Measurements from ENCODE around the gene PIAS2. TPM values are rescaled to one million over a fixed set of nuclear protein-coding genes. Genes with fewer than 3 reads are reported as not detected.
A peak's percentile ranks its signal among the peaks of the same experiment; 100 is the strongest.
"Not testable (repeated sequence)": the region's sequence is repeated elsewhere in the genome, so short reads cannot be mapped to it uniquely, and the experiment has no call there.

PIAS2 gene, protein sequence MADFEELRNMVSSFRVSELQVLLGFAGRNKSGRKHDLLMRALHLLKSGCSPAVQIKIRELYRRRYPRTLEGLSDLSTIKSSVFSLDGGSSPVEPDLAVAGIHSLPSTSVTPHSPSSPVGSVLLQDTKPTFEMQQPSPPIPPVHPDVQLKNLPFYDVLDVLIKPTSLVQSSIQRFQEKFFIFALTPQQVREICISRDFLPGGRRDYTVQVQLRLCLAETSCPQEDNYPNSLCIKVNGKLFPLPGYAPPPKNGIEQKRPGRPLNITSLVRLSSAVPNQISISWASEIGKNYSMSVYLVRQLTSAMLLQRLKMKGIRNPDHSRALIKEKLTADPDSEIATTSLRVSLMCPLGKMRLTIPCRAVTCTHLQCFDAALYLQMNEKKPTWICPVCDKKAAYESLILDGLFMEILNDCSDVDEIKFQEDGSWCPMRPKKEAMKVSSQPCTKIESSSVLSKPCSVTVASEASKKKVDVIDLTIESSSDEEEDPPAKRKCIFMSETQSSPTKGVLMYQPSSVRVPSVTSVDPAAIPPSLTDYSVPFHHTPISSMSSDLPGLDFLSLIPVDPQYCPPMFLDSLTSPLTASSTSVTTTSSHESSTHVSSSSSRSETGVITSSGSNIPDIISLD
- 14.1 TPM for polyA plus RNA-seq (2013, experiment 1 of 2; ENCODE audit: insufficient read length)
- 15.5 TPM for polyA plus RNA-seq (2013, experiment 2 of 2; ENCODE audit: insufficient read length)

DNA sequence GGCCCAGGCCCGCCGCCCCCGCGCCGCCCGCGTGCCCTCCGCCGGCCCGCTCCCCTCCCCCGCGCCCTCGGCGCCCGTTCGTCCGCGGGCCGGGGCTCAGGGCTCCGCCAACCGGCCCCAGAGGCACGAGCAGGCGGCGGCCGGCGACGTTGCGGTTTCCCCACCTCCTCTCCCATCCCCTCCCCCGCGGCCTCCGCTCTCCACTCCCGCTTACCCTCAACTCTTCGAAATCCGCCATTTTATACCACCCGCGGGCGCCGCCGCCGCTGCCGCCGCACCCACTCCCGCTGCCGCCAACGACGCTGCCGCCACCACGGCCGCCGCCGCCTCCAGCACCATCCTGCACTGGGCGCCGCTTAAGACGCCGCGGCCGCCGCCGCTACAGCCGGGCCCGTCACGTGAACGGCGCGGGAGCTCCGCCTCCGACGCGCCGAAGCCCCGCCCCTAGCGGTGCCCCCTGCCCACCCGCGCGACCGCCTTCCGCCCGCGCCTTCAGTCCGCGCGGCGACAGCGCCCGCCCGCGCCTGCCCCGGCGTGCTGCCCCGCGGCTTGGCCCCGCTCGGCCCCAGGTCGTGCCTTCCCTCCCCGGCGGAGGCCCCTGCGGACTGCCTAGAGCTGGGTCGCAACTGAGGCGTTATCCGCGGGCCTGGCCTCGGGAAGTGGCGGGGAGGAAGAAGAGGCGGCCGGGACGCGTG, at the start of gene PIAS2, which contains the start of gene KATNAL2:
Gene PIAS2 (minus strand): TSS at position 400 of the 695 bp plus-strand sequence. CDS start 162 bp downstream, at position 238.
Gene KATNAL2 (plus strand): TSS at position 495 of the 695 bp plus-strand sequence. CDS start 29,271 bp downstream, outside the sequence.
- peak; percentile 79 for DNase-seq

DNA sequence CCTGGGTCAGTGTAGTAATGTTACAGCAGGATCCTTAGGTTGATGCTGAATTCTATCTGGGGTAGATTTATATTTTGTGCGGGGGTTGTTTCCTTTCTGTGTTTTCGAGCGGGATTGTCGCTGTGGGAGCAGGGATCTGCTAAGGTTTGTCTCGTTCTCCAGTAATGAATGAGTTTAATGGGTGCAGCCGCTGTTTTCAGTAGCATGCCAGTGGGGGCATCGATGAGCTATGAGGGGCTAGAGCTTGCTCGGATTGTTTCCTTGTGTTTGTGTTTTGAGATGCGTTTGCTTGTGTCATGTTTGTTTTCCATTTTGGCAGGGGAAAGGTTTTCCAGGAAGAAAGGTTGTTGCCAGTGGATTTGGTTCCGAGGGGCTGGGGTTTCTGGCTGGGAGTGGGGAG, 49.0 kb upstream of the PIAS2 start:
- DNase-seq: not testable (repeated sequence)

DNA sequence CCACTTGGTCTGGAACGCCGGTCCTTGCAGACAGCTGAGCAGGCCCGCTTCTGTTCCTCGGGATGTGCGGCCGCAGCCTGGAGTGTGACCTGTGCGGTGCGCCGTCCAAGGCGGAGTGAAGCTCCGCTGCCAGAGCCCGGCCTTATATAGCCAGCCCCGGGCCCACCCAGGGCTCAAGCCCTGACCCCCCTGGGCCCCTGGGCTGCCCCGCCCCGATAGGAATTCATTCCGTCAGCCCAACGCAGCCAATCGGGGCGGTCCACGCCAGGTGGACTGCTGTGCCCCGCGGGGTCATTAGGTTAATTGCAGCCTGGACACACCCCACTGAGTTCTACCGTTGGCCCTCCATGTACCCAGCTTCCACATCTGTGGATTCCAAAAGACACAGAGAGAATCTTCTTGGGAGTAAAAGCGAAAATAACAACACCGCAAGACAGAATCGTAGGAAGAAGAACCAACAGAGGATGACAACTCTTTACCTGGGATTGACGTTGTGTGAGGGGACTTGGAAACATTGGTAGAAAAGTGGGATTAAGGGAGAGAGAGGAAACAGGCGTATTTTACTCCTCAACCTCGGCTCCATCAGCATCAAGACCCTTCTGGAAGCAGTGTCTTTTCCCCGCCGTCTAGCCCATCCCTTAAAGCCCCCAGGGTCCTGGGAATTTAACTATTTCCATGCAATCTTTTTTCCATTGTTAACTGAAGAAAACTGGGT, 47.4 kb upstream of the PIAS2 start:
- not testable (repeated sequence) for DNase-seq

DNA sequence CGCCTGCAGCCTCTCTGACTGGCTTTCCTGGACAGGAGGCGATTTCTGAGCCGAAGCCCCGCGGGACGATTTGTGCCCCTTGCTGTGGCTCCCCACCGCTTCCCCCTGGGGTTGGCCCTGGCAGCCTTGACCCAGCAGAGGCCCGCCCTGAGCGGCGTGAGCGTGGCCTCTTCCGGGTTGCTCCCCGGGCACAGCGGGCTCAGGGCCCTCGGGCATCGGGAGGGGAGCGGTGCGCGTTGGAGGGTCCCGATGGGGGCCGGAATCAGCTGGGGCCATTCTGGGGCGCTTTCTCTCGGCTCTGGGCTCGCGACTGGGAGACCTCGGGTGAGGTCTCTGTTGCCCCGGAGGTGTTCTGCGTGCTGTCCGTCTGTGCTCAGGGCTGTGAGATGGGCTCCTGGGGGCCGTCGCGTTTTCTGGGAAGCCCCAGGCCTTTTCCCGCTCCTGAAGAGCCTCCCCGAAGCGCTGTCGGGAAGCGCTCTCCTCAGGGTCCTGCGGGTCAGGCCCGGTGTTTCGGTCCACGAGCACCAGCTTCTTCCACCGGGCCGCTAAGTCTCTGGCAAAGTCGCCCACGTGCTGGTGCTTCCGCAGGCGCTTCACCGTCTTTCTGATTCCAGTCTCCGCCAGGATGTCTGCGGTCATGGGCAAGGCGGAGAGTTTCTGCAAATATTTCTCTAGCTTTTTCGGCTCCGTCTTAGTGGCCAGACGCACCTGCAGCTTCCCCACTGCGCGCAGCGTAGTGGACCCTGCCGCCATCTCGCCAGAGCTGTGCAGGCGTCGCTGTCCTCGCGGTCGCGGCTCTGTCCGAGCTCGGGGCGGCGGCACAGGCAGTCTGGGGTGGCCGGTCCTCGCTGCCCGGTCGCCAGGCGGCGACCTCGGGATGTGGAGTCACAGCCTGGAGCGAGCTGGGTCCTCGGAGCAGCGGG, 46.6 kb upstream of the PIAS2 start:
- DNase-seq: not testable (repeated sequence)

DNA sequence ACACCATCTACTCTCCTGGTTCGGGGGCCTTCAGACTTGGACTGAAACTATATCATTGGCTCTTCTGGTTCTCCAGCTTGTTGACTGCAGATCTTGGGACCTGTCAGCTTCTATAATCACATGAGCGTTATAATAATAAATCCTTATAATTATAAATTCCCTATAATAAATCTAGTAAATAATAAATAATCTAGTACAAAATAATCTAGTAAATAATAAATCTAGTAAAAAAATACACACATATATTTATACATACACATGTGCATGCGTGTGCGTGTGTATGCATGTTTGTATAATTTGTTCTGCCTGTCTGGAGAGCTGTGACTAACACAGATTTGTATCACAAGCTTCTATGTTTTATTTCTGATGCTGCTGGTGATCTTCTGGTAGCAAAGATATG, 40.9 kb upstream of the PIAS2 start:
- DNase-seq: no peak

DNA sequence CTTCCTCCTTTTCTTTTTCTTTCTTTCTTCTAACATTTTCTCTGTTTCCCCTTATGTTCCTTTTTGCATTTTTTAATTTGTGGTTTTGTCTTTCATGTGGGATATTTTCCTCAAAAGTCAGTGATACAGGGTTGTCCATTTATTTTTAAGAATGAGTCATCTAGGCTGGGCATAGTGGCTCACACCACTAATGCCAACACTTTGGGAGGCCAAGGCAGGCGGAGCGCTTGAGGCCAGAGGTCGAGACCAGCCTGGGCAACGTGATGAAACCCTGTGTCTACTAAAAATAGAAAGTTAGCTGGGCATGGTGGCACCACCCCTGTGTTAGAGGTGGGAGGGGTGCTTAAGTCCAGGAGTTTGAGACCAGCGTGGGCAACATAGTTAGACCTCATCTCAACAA, 35.9 kb upstream of the PIAS2 start:
- no peak for DNase-seq

DNA sequence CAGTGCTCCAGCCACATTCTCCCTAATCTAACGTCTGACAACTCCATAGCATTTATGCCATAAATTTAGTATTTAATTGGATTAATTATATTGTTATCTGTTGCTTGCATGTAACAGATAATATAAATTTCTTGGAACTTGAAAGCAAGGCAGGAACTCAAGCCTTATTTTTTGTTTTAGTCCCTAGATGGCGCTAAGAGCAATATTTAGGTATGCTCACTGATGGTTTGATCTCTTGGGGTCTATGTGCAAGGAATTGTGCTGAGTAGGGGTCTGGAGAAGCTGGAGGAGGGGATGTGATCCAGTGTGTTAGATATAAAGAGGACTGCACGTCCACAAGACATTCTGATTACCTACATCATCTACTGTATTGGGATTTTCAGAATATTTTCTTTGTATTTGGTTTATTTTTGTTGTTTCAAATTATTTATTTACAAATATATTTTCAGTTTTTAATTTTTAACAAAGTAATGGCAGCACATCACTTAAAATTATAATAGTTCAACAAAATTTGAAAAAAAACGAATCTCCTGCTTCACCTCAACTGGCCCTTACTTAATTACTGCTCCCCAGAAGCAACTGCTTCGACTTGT, 32.9 kb upstream of the PIAS2 start:
- DNase-seq: no peak

DNA sequence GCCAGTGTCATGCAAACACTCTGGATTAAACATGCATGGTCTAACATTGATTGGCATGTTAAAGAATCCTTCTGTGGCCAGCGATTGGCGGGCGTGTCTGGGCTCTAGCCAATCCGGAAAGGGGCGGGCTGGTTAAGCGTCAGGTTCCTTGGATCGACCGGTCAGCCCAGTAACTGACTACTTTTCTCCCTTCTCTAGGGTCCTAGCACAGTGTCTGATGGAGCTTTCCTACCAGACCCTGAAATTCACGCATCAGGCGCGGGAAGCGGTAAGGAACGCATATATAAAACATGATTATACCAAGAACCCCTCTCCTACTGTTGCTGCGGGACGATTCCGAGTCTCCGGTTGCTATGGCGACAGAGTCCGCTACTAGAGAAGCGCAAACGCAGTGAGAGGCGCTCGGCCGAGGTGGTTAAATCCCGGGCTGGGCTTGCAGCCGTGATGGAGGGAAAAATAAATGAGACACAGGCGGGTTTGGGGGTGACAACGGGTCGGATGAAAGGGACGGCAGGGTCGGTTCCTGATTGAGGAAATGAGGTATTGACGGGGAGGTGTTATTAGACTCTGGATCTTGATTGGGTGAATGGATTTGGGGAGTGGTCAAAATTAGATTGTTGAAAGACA, 29.5 kb upstream of the PIAS2 start:
- peak; percentile 80 for DNase-seq

DNA sequence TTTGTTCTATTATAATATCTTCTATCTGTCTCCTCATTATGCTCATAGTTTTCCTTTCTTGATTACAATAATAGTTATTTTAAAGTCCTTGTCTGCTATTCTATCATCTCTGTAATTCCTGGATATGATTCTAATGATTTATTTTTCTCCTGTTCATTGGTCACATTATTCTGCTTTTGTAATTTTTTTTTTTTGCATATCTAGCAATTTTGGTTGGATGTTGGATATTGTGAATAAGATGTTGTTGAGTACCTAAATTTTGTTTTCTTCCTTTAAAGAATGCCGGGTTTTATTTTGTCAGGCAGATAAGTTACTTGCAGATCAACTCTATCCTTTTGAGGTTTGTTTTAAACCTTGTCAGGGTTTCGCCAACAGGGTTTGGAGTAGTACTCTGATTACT, 25.3 kb upstream of the PIAS2 start:
- DNase-seq: no peak

DNA sequence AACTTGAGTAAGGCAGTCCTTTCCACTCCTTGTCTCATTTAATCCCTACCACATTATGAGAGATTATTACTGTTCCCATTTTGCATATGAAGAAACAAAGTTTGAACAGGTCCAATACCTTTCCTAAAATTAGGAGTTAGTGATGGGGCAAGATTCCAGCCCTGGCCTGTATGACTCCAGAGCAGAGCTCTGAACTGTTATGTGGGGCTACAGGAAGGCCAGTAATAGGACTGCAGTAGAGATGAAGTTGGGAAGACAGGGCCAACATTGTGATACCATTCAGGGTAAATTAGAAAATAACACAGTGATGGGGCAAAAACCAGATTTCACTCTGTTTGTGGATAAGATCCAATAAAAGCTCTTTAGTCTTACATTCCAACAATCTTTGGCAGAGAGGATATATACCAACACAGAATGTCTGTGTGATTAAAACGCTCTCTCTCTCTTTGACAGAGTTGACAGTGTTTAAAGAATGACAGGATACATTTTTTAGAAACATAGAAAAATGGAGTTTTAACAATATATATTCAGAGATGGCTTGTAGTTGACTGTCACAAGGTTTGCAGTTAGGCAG, 22.8 kb upstream of the PIAS2 start:
- DNase-seq: no peak

DNA sequence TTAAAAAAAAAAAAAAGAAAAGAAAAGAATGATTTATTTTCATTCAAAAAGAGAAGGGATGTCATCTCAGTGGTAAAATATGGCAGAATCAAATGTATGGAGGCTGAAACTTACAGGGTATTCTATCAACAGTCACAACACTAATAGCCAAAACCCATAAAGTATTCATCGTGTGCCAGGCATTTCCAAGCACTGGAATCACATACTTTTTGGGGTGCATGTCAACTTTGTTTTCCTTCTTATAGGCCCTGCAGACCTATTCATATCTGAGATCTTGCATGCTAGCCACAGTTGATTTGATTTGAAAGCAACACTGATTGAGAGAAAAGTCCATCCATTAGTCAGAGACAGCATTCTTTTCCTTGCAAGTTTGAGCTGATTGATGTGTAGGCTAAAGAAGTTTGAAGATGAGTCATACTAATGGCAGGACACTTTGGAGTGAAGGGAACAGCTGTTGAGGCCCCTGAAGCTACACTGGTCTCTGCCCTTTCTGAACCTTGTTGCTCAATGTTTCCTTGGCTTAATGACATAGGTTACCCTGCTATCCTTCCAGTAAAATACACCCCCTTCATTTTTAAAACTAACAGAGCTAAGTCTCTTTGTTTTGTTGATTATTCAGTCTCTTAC, 22.1 kb upstream of the PIAS2 start:
- DNase-seq: peak; percentile 35

DNA sequence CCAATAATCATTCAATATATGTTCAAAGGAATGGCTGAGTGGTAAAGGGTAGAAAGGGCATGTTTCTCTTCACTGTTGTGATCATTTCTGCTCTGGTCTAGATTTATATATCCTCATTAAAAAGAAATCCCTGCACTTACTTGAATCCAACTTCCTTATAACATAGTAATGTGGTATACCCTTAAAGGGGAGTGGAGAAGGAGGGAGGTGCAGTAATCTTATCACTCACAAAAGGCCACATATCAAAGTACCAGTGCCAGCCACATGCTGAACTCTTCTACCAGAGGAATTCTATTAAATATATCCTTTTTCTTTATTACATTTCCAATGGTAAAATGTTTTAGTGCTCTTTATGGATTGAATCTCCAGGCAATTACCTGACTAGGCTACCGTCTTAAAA, 3.3 kb upstream of the PIAS2 start:
- DNase-seq: no peak

DNA sequence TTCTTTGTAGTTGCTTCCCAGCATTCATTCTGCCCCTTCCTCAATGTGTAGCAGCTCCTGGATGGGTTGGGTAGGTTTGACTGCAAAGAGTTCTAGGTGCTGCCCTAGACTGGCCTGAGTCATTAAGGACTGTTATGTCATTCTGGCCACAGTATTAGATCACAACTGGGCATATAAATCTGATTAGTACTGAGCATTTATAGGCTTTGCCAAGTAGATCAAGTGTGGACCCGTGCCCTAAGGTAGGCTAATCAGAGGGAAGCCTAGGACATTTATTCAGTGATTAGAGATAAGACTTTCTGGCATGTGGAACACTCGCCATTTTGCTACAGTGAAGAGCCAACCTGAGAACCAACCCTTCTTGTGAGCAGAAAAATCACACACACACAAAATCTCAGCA, 2.8 kb upstream of the PIAS2 start:
- no peak for DNase-seq

DNA sequence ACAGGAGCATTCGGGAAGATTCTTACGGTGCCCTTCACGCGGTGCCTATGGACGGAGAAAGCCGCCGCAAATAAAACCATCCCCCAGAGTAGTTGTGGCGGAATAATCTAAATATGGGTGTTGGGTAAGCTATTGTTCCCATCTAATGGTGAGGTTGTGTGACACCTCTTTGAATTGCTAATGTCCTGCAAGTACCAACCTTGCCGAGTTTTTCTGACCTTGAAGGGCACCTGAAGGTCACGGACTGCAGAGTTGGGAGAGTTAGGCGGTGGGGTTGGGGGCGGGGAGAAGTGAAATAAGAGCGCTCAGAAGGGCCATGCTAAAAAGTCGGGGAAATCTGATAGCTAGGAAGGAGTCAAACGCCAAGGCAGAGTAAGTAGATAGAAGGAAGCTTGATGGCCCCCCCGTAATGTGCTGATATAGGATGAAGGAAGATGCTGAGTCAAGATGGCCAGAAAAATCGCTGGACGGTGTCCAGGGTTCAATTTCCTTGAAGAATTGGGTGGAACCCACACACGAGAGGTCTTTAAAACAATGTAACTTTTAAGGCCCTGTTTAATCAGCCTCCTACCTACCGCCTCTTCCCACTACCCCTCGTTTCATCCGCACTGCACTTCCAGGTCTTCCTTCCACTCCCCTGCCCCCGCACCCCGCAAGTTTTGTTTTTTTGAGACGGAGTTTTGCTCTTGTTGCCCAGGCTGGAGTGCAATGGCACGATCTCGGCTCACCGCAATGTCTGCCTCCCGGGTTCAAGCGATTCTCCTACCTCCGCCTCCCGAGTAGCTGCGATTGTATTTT, 695 bp upstream of the PIAS2 start:
- peak; percentile 47 for DNase-seq

DNA sequence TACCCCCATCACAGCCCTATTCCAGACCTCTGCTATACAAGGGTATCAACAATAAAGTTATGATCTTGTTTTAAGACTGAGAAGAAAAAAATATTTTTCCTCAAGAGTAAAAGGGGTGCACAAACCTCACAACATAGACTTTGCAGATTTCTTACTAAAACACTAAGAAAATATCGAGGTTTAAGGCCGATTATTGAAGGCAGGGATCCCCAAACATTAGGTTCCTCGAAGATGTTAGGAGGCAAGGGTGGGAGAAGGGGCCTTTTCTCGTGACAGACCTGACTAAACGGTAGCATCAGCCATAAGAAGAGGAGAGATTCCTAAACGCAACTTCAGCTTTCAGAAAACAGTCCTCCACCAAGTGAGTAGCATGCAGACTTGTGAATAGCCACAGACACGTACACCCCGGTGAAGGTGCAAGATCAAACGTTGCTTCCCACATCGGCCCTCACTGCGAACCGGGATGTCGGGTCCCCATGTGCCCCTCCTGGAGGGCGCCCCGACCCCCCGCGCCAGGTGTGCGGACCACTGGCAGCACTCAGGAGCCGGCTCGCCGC, 678 bp downstream of the PIAS2 start:
- DNase-seq: peak; percentile 15

DNA sequence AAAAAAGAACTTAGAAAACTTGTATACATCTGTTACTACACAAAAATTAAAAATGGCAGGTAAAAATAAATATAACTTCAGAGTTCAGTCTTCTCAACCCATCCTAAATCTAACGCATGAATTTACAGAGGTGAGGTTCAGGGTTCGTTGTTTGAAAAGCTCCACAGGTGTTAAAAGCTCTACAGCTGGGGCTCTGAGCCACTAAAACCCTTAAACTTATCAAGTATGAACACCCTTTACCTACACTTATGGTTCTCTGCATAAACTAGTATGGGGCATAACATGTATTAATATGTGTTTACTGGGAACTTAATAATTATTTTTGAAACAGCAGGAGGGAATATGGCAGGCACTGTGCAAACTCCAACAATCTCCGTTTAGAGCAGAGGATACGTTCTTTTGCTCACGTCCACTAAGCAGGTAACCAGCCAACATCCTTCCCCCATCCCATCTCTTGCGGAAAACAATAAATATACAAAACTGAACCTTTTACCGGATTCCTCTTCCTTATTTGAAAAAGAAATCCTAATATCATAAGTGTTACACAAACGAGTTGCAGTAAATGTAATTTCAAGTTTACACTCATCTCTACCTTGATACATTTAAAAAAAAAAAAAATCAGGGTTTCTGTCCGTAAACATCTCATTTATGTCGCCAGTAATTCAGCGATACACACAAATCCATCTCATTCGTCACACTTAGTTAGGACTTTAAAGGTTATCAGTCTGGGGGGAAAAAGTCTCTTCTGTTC, 1.3 kb downstream of the PIAS2 start:
- DNase-seq: no peak

DNA sequence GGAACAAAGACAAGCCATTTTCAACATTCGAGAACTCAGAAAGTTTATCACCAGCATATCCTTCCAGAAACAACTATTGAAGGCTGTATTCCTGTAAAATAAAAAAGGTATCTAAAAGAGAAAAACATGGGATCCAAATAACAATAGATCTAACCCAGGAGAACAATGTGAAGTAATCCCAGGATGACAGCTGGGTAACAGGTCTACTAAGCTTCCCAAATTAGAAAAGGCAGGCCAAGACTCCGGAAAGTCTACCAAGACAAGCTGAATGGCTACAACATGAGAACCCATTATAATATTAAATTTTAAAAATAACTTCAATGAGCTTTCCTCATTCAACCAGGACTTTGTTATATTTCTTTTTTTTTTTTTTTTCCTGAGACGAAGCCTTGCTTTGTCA, 6.5 kb downstream of the PIAS2 start:
- no peak for DNase-seq

DNA sequence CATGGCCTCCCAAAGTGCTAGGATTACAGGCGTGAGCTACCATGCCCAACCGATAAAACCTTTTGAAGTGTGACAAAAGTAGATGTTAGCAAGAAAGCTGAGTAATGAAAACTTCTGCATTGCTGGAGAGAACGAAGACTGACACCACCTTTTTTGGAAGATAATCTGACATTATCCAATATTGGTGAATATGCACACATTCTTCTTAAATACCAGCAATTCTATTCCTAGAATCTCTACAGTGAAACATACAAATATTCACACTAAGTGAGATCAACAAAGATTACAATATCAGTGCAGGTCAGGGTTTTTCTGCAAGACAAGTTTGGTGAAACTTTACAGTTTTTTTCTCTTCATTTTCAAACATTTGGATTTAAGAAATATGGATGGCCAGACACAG, 7.8 kb downstream of the PIAS2 start:
- no peak for DNase-seq

All from fibroblast of skin of scalp (primary cell).